Measurements from ENCODE around the gene PRKG1. TPM values are rescaled to one million over a fixed set of nuclear protein-coding genes. Genes with fewer than 3 reads are reported as not detected.

Gene PRKG1
- total RNA-seq, 1 donor from 2014 or later = 28.1 TPM

DNA sequence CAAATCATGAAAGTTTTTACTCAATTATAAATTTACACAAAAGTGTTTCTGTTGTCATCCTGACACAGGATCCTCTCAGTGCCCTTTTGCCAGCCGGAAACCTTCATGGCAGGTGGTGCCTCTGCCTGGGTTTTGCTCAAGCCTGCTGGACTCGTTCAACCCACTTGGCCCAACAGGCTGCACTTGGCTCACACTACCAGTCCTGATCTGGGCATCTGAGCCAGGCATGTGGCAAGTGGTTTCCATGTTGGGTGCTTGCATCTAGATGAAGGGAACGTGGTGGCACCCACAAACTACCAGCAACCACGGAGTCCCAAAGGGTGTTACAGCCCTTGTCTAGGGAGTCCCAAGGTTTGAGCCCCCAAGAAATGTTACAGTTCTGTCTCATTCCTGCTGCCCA lies 787.4 kb downstream of the PRKG1 start:
- no peak for DNase-seq (ENCODE audit: missing footprints)
- intact Hi-C loops (cut with DNase I) = no loop called here

DNA sequence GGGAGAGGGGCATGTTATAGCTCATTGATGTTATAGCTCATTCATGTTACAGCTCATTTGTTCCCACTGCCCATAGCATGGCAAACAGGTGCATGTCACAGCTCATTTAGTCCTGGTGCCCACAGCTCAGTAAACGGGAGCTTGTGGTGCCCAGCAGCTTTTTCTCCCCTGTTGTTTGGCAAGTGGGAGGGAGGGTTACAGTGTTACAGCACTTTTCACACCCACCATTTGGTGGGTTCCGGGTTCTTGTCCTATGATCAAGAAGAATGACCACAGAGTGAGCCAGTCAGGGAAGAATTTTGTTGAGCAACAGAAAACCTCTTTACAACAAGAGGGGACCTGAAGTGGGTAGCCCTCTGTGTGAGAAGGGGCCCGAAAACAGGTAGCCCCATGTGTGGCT lies 787.9 kb downstream of the PRKG1 start:
- ATAC-seq (no peak), DNase-seq (ENCODE audit: missing footprints) (no peak)
- intact Hi-C loops (cut with DNase I) = no loop called here

More for the DNA sequence above, 787.4 kb downstream of the PRKG1 start:
- ATAC-seq = no peak

DNA sequence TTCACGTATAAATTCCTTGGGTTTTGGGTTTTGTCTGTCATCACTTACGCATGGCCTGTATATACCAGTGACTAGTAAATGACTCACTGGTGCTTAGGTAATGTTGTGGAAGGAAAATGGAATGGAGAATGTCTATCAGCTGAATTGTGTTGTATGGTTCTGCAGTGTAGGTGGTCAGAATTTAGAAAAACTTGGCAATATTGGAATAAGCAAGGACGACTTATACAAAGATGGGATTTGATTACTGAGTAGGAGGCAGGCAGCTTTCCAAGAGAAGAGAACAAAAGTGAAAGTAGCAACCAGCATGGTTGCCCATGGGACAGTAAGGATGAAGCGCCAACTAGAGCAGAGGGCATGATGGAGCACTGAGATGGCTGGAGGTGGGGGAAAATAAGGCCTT lies 793.7 kb downstream of the PRKG1 start:
- ATAC-seq (no peak), DNase-seq (ENCODE audit: missing footprints) (no peak)
- intact Hi-C loops (cut with DNase I) = no loop called here

DNA sequence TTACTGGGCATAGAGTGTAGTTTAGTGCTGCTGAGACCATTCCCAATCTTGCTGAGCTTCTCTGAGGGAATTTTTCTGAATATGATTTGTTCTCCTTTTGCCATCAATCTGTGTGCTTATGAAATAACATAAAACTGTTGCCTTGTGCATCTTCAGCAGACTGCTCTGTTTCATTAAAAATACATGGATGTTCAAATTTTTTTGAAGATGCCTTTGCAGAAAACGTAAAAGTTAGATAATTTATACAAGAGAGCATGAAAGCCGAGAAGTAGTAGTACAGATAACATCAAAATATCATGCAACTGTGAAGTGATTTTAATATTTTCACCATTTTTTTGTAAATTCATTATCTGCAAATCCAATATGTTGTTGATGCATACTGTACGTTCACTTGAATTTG lies 799.8 kb downstream of the PRKG1 start:
- ATAC-seq (no peak), DNase-seq (ENCODE audit: missing footprints) (no peak)
- intact Hi-C loops (cut with DNase I) = loop anchor here (10.0 kb wide), 1 partner anchor 81 kb away; no protein-coding TSS in a partner anchor

DNA sequence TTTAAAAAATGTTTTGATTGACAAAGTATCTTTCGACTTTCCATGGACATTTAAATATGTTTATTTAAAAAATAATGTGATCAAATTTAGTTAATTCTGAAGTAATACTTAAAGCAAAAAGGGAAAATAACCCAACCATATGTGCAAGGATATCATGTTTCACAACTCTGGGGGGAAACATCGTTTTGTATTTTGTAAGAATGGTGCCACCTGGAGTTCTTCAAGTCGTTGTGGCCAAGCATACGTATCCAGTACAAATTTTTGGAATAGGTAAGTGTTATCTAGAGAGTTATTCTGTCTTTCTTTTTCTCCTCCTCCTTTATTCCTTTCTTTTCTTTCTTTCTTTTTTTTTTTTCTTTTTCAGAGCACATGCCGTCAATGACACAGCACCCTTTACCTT lies 801.3 kb downstream of the PRKG1 start:
- ATAC-seq (no peak), DNase-seq (ENCODE audit: missing footprints) (no peak)
- intact Hi-C loops (cut with DNase I) = loop anchor here (10.0 kb wide), 1 partner anchor 79 kb away; no protein-coding TSS in a partner anchor

DNA sequence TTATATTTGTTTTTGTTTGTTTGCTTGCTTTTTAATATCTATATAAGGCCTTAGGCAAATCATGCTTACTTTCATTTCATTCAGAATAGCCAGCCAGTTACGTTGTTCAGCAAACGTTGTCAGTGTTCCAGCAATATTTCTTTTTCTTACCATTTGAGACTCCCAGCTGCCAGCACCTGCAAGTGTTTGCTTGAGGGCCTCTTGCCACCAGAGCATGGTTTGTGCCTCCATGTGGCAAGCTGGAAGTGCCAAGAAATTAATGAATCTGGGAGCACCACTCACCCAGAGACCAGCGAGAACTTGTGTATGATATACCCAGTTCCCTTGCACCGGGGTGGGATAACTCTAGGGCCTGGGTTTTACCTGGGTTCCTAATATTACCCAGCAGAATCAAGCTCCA lies 802.2 kb downstream of the PRKG1 start:
- DNase-seq (ENCODE audit: missing footprints) (no peak), ATAC-seq (no peak)
- intact Hi-C loops (cut with DNase I) = loop anchor here (10.0 kb wide), 1 partner anchor 78 kb away; no protein-coding TSS in a partner anchor

DNA sequence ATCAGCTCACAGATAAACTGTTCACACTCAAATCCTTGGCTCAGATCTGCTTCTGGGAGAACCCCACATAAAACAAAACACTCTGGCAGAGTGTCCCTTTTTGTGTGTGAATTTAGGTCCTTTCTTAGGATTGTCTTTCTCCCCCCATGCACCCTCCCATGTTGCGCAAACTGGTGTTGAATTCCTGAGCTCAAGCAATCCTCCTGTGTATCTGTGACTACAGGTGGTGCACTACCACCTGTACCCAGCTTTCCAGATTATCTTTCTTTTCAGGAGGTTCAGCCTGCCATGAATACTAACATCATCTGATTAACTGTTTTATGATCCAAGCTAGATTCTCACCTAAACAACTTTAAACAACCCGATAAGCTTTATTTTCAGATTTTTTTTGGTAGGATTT lies 802.7 kb downstream of the PRKG1 start:
- intact Hi-C loops (cut with DNase I) = loop anchor here (10.0 kb wide), 1 partner anchor 78 kb away; no protein-coding TSS in a partner anchor
- DNase-seq (ENCODE audit: missing footprints) (no peak), ATAC-seq (no peak)

DNA sequence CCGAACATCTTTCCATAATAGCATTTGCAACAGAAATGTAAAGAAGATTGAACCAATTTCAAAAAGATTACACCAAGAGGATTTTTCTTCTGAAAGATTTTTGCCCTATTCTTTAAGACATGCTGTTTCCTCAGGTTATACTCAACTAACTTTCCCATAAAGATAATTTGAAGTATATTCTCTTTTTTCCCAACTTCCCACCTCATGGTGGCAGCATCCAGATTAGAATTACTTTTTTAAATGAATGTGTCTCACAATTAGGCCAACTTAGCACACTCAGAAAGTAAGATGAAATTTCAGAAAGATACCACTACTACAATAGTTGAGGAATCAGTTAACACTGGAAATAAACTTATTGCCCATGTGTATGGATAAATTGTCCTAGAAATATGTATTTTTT lies 803.3 kb downstream of the PRKG1 start:
- intact Hi-C loops (cut with DNase I) = loop anchor here (10.0 kb wide), 1 partner anchor 77 kb away; no protein-coding TSS in a partner anchor
- DNase-seq (ENCODE audit: missing footprints) = no peak
- ATAC-seq = no peak

DNA sequence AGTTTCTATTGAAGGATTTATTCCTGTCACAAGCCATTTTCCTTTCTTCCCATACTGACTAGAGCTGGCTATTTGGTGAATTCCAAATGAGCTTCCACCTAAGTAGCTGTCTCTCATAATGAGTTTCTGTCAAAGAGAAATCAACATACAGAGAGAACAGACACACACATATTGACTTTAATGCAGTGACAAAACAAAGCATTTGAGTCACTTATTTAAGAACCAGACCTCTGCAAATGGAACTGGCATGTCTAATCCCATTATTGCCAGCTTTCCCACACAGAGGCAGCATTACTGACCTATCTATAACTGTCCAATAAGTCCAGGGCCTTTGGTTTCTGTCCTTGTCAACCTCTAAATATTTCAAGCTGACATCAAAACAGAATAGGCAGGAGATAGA lies 804.4 kb downstream of the PRKG1 start:
- intact Hi-C loops (cut with DNase I) = loop anchor here (10.0 kb wide), 1 partner anchor 76 kb away; no protein-coding TSS in a partner anchor
- DNase-seq (ENCODE audit: missing footprints) (no peak), ATAC-seq (no peak)

DNA sequence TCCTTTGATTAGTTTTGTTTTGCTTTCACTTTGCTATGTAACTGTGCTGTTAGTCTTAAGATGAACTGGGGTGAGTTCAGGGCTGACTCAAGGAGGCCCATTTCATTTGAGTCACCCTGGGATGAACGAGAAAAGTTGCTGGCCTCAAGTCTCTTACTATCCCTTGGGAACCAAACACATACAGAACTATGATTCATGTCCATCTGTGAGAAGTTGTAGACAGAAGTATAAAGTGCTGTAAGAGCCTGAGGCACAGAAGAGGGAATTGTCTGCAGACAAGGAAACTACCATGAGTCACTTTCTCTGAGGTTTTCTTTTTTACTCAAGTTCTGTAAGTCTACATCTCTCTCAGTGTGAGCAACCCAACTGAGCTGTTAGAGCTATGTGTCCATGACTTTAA lies 805.0 kb downstream of the PRKG1 start:
- intact Hi-C loops (cut with DNase I) = loop anchor here (10.0 kb wide), 1 partner anchor 76 kb away; no protein-coding TSS in a partner anchor
- DNase-seq (ENCODE audit: missing footprints) (no peak), ATAC-seq (peak; percentile 94)

DNA sequence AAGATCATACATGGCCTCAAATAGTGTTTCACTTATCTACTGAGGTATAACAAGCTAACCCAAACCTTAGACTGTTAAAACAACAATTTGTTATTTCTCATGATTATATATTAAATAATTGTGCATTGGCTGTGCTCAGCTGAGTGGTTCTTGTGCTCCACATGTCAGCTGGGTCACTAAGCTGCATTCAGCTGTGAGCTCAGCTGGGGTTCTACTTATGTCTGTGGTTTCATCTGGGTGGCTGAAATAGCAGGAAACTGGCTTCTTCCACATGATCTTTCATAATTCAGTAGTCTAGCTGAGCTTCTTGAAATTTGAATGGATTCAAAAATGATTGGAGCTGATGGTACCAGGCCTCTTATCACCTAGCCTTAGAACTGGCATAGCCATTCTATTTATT lies 806.9 kb downstream of the PRKG1 start:
- intact Hi-C loops (cut with DNase I) = no loop called here
- no peak for DNase-seq (ENCODE audit: missing footprints)
- ATAC-seq = no peak

DNA sequence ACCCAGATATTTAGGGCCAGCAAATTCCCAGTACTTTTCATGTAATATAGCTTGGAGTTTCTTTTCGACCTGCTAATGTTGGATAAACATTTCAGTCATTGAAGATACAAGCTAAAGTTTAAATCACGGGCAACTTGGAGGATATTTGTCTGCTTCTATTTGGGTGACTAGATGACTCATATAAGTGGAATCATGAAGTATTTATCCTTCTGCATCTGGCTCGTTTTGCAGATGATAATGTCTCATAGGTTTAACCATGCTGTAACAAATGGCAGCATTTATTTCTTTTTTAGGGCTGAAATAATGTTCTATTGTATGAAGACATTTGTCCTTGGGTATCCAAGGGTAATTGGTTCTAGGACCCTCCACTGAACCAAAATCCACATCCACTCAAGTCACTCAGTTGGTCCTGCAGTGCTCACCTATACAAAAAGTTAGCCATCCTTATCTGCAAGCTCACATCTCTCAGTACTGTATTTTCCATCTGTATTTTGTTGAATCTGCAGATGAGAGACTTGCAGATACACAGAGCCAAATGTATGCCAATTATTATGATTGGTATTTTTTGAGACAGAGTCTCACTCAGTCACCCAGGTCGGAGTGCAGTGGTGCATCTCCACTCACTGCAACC lies 812.3 kb downstream of the PRKG1 start:
- ATAC-seq (no peak), DNase-seq (ENCODE audit: missing footprints) (no peak)
- intact Hi-C loops (cut with DNase I) = no loop called here

DNA sequence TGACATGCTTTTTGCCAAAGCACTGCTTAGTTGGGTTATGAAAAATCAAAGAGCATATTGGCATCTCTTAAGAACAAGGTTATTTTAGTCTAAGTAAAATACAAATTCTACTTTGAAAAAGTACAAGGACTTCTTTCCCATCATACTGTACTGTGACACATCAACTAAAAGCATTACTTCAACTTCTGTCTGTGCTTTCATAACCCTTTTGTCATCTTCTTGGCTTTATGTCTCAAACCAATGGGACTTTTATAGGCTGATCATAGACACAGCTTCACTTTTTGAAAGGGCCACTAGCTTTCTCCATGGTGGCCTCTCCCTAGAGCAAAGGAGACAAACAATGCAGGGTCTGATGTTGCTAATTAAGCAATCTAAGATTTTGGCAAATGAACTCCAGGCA lies 814.0 kb downstream of the PRKG1 start:
- DNase-seq (ENCODE audit: missing footprints) = no peak
- intact Hi-C loops (cut with DNase I) = no loop called here
- no peak for ATAC-seq

DNA sequence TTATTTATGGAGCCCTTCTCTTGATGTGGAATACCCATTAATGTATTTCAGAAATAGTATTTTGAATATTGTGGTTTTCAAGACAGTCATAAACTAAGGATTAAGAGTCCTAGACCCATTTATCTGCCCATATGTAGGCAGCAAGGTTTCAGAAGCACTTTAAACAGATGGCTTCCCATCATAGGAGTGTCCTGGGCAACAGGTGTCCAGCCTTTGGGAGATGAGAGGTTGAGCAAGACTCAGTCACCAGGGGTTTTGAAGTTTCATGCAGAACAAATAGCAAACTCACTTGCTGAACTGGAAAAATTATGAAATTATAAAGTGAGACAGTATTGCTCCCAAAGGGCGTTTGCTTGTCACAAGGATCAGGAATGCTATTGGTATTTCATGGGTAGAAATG lies 818.0 kb downstream of the PRKG1 start:
- ATAC-seq = no peak
- no peak for DNase-seq (ENCODE audit: missing footprints)
- intact Hi-C loops (cut with DNase I) = no loop called here

DNA sequence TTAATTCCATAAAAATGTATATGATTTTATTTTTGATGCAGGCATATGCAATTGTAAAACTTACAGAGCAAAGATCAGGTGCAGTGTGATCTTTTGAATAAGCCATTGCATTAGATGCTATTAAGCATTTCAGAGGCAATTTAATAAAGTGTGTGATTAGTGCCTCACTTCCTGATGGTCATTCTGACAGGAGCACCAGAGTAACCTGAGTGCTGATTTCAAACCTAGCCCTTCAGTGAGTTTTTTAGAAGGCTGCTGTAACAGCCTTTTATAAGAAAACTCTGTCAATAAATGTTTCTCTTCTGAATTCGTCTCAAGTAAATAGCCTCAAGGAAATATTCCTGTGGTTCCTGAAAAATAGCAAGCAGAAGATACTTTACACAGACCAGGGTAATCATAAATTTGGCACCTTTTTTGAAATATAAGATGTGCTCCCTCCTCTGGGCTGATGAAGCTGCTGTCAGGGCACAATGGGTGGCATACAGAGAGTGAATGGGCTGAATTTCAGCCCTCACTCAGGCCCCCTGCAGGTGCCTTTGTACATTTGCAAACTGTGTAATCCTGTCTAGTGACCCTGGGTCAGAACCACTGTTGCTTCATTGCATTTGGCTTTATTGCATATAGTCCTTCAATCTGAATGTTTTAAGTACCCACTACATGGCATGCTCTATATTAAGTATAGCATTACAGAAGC lies 818.8 kb downstream of the PRKG1 start:
- DNase-seq (ENCODE audit: missing footprints) (no peak), ATAC-seq (no peak)
- intact Hi-C loops (cut with DNase I) = no loop called here

DNA sequence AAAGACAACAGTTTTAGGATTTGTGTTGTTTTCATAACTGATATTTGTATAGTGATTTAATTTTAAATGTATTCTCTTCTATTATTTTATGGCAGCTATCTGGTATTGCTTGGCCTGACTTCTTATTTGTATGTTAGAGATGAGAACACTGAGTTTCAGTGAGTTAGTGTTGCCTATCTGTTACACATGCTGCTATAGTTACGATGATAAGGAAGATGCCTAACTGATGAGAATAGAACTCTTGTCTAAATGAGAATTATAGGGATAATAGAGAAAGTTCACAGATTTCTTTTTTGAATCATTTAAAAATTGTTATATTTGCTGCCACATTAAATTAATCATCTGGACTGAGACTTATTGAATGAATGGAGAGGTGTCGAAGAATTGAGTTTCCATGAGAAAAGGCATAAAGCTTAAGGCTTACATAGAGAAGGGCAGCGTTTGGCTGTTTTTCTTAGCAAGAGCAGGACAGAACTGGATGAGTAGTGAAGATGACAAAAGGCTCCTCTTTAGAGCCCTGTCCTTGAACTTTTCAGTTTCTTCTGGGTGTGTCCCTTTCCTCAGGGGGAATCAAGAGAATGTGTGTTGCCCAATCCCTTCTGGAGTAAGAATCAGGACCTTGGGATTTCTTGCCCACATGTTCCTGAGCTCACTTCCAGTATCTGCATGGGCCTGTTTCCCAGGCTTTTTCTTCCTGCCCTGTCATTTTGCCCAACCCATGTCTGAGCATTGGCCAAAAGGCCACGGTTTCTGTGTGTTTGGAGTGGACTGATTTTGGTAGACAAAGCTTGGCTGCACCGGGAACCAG lies 820.7 kb downstream of the PRKG1 start:
- peak; percentile 92 for ATAC-seq
- DNase-seq (ENCODE audit: missing footprints) = peak; percentile 68
- intact Hi-C loops (cut with DNase I) = no loop called here

DNA sequence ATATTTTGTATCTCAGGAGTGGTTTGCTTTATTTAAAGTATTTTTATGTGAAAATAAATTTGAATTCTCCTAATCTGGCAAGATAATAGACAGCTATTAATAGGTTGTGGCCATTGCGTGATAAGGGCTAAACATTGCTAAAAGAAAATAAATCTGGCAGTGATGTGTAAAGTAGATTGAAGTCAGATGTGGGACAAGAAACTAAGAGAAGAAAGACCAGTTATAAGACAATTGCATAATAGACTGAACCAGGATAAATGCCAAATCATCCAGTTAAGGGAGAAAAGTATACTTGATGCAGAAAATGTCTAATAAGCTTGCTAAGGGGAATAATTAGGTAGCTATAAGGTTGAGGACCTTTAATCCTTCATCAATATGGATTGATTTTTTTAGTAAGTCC lies 822.6 kb downstream of the PRKG1 start:
- intact Hi-C loops (cut with DNase I) = no loop called here
- ATAC-seq = peak; percentile 49
- no peak for DNase-seq (ENCODE audit: missing footprints)

DNA sequence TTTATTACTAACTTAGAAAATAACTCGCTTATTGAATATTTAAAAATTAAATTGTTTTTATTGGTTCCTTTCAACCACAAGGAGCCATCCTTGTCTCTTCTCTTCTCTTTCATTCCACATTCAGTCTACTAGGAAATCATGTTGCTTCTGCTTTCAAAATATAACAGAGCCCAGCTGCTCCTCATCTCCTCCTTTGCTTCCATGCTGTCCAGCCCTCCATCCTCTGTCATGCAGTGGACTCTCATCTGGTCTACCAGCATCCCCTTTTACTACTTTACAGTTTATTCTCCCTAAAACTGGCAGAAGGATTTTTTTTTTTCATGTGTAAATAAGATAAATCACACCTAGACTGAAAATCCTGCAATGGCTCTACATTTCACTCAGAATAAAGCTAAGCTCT lies 823.3 kb downstream of the PRKG1 start:
- intact Hi-C loops (cut with DNase I) = no loop called here
- DNase-seq (ENCODE audit: missing footprints) = no peak
- ATAC-seq = peak; percentile 44

DNA sequence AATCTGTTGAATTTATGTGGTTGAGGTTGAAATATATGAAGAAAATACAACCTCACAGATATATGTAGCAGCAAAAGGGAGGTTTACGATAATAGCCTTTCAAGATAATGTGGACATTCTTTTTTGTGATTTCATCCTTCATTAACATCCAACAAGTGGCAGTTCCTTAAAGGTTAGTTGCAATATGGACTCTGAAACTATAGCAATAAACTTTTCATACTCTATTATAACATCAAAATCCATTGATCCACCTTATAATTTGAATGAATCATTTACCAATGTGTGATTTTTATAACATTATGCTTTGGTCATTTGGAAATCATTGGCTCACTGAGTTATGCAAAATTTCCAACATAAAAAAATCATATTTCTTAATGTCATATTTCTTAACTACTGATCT lies 825.9 kb downstream of the PRKG1 start:
- intact Hi-C loops (cut with DNase I) = no loop called here
- ATAC-seq (no peak), DNase-seq (ENCODE audit: missing footprints) (no peak)

DNA sequence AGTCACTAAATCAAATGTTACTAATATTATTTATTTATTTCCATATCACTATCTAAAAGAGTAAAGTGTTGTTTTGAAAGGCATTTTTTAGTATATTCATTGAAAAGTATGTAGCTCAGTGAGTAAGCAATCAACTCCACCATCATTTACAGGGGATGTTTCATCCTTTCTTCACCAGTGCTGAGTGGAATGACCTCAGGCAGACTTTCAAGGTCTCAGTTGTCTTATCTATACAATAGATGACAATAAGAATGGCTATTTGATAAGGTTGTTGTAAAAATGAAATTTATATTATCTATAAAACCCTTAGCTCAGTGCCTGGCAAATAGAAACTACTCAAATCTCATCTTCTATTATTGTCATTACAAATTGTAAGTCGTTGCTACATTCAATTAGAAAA lies 829.4 kb downstream of the PRKG1 start:
- no peak for DNase-seq (ENCODE audit: missing footprints)
- ATAC-seq = no peak
- intact Hi-C loops (cut with DNase I) = no loop called here
